NCI-H1694 treated with DMSO at 0.1 percent for 48 hours (cell line): ENCODE data around the gene KAZALD1.
"Not testable (repeated sequence)": the region's sequence is repeated elsewhere in the genome, so short reads cannot be mapped to it uniquely, and the experiment has no call there.

Experiments used
- DNase-seq: peaks from one replicate; lab custom pipeline; 2025; lab: John Stamatoyannopoulos, UW

Gene KAZALD1

DNA sequence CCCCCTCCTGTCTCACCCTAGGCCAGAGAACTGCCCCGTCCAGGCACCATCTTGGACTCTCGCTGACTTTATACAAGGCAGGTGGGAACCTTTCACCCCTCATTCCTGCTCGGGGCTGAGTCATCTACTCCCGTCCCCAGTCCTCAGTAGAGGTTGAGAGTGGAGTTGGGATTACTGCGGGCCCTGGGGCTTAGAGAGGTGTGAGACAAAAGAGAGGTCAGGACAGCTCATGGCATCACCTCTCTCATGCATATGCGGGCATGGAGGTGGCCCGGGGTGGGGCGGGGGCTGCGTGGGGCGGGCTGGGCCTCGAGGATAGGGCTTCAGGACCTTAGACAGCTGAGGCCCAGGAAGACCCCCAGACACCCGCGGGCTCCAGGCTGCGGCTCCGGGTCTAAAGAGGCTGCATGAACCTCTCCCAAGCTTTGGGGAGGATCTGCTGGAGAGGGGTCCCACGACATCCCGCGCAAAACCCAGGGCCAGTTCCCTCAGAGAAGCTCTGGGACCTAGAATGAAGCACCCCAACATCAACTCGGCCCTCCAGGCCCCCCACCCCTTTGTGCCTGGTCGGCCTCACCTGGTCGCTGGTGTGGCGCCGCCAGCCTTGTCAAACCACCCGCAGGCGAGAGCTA is 31.2 kb upstream of the KAZALD1 start:
- DNase-seq = no peak

DNA sequence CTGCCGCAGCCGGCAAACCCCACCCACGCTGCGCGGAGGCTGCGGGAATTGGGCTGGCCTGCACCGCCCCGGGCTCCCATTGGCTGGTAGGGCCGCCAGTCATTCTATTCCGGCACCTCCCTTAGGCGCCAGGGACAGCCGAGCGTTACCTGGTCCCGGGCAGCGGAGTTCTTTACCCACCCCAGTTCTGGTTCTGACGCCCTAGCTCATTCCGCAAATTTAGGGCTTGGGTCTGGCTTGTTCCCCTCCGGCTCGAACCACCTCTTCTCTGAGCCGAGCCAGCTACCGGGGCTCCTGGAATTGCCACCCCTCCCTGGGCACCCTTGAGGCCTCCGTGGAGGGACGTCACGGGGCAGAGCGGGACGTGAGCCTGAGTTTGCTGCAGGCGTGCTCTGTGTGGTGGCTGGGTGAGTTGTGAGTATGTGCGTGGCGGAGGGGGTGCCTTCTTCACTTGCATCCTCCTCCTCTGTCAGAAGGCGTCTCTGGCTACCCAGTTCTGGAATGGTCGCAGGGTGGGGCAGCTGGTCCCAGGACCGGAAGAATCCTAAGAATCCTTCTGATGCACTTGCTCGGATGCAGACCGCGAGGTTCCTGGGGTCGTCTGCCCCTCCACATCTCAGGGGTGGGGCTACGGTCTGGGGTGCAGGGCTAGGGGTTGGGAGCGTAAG is 30.5 kb upstream of the KAZALD1 start, which contains the start of the genes PDZD7 and SFXN3:
PDZD7 (minus strand) TSS at position 2 of the 668 bp plus-strand sequence. CDS start 910 bp downstream, outside the sequence.
SFXN3 (plus strand) TSS at position 107 of the 668 bp plus-strand sequence. CDS start 3,461 bp downstream, outside the sequence.
- peak; percentile 62 for DNase-seq

DNA sequence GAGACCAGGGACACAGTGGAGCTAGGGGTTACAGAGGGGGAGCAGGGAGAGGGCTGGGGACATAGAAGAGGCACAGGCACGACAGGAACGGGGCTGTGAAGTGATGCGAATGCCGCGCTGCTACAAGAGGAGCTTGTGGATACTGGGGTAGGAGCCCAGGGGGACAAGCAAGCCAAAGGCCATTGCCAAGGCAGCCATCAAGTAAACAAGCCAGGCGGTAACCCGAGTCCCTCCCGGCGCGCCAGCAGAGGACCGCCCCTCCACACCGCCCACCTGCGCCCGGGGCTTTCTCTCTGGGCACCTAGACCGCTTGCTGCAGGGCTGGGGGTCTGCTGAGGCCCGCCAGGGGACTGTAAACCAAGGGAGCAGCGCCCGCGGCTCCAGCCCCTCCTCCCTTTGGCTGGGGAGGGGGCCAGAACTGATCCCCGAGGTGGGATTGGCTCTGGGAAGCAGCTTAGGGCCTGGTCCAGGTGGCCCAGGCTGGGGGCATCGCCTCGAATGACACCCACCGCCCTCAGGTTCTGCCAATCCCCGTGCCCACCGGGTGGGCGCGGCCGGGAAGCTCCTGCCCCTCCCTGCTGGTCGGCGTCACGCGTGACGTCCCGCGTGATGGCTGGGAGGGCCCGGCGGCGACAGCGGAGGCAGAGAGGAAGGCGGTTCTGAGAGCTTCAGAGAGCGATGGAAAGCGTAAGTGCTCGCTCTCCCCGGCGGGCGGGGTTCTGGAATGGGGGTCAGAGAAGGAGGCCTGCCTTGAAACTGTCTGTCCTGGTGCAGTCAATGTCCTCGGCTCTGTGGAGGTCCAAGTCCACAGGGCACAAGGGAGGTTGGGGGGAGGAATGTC is 29.8 kb upstream of the KAZALD1 start:
- DNase-seq = peak; percentile 57

DNA sequence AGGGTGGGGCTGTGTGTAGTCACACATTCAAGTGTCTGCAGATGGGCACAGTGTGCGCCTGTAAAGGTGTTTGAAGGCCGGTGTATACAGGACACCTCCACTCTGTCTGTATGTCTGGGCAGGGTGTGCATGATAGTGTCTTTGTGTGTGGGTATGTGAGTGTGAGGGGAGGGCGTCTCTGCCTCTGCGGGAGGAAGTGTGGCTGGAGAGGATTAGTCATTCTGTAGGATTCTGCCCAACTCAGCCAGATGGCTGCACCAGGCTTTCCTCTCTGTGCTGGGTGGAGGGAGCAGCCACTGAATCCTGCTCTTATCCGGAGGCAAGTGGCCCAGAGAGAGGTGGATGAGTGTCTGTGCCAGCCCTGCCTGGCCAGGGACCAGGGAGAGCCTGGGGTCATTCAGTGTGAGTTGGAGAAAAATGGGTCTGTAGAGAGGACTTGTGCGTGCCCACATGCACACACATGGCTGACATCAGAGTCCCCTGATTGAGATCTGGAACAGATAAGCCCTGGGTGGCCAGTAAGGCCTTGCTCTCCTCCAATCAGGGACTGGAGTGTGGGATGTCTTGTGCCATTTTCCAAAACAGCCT is 29.1 kb upstream of the KAZALD1 start:
- DNase-seq = peak; percentile 59

DNA sequence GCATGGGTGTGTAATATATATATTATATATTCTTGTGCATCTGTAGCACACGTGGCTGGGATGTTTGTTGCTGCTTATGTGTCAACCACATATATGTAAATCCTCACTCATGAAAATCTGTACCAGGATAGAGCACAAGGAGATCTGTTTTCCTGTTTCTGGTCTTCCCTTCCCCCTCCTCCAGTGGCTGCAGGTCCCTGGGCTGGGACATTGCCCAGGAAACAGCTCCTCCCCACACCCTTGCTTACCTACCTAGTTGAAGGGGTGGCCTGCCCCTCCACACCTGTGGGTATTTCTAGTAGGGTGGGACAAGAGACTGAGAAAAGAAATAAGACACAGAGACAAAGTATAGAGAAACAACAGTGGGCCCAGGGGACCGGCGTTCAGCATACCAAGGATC is 28.5 kb upstream of the KAZALD1 start:
- DNase-seq = no peak

DNA sequence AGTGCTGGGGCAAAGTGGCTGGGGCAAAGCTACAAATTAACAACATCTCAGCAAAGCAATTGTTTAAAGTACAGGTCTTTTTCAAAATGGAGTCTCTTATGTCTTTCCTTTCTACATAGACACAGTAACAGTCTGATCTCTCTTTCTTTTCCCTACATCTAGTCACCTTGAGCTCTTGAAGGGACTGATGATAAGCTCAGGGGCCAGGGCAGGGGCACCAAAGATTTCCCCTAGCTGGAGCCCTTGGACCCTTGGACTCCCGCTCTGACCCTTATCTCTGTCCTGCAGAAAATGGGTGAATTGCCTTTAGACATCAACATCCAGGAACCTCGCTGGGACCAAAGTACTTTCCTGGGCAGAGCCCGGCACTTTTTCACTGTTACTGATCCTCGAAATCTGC is 27.4 kb upstream of the KAZALD1 start:
- not testable (repeated sequence) for DNase-seq

DNA sequence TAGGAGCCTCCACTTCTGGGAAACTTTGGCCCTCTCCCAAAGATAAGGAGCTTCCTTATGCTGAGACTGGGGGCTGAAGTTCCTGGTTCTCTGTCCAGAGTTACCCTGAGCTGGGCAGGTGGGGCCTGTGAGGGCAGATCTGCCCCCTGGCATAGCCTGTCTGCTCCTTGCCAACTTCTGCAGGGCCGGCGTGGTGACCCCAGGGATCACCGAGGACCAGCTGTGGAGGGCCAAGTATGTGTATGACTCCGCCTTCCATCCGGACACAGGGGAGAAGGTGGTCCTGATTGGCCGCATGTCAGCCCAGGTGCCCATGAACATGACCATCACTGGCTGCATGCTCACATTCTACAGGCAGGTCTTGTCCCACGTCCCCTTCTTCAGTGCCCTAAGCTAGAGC is 26.5 kb upstream of the KAZALD1 start:
- DNase-seq = no peak

DNA sequence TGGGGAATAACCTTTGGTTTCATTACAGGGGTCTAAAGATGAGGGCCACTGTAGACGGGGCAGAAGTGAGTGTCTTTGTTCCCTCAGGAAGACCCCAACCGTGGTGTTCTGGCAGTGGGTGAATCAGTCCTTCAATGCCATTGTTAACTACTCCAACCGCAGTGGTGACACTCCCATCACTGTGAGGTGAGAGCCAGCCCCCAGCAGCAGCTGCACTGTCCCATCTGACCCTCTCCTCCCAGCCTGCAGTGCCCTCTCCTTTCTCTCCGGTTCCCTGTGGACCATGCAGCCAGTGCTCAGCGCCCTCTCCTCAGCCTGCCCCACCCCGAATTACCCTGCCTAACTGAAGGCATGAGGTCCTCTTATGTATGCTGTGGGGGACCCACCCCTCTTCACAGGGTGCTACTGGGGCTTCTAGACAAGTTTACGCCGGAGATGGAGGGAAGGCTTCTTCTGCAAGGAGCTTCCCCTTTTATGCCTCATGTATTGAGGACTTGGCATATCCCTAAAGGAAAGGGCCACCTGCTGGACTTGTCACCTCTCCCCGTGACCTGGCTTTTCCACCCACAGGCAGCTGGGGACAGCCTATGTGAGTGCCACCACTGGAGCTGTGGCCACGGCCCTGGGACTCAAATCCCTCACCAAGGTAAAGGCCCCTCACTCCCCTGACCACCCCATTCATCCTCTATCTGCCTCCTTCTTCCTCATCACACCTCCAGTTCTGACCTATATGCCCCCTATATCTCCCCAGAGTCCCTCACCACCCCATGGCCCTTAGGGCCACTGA is 25.7 kb upstream of the KAZALD1 start:
- DNase-seq = no peak

DNA sequence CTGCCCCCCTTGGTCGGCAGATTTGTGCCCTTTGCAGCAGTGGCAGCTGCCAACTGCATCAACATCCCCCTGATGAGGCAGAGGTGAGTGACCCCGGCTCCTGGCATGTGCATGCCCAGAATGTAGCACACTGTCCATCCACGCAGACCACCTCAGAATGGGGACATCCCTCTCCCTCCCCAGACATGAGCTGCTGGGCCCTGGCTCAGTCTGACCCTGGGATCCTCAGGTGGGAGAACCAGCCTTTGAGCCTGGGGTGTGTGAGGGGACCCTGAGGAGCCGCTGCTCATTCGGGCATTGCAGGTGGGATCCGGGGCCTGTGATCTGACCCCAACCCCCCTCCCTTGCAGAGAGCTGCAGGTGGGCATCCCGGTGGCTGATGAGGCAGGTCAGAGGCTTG is 25.1 kb upstream of the KAZALD1 start:
- no peak for DNase-seq

DNA sequence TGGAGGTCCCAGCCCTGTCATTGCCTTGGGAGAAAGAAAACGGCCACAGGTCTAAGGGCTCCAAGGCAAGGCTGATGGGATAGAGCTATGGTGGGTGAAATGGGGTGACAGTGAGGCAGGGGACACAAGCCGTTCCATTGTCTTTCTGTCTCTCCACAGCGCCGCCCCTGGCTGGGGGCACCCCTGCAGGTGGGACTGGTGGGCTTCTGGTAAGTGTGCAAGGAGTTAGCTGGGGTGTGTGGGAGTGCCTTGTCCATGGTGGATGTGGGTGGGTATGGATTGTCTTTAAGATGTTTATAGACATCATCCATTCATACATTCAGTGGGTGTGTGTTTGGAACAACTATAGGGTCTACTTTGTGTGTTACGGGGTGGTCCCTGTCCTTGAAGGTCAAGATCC is 23.3 kb upstream of the KAZALD1 start:
- DNase-seq = no peak

DNA sequence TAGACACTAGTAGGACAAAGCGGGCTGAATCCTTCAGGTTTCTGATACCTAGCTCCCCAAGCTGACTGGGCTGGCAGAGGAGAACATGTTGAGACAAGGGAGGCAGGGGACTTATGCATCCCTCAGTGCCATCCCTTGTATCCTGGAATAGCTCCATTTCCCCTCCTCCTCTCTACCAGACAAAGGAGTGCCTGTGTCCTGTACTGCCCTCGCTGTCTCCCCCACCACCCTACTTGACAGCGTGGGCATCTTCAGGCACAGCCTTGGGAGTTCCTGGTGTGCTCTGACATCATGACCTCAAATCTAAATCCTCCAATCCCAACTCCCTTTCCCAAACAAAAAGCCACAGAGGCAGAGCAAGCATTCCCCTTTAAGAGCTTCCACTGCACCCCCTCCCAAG is 21.7 kb upstream of the KAZALD1 start:
- DNase-seq = no peak

DNA sequence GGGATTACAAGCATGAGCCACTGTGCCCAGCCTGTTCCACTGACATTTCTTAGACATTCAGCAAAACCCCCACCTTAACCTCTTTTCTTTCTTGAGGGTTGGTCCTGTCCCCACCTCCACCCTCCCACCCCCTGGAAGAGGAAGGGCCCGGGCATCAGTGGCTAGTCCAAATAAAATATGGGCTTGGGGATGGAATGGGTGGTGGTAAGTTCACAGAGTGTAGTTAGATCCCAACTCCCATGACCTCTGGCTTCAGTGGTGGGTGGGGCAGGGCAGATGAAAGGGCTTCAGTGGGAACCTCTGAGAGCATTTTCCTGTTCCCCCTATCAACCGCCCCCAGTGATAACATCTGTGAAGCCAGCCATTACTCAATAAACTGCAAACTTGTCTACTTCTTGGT is 20.9 kb upstream of the KAZALD1 start:
- no peak for DNase-seq

DNA sequence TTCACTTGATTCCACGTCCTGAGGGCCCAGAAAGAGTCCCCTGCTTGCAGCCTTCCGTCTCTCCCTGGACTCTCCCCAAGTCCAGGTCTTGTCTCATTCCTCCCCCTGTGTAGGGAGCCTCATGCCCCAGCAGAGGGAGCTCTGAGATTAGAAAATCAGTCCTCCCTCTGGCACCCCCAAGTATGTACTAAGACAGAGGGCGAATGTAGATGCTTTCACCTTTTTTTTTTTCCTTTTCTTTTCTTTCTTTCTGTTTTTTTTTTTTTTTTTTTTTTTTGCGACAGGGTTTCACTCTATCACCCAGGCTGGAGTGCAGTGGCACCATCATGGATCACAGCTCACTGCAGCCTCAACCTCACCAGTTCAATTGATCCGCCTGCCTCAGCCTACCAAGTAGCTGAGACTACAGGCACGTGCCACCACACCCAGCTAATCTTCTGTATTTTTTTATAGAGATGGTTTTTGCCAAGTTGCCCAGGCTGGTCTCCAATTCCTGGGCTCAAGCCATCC is 20.5 kb upstream of the KAZALD1 start:
- DNase-seq = peak; percentile 51

DNA sequence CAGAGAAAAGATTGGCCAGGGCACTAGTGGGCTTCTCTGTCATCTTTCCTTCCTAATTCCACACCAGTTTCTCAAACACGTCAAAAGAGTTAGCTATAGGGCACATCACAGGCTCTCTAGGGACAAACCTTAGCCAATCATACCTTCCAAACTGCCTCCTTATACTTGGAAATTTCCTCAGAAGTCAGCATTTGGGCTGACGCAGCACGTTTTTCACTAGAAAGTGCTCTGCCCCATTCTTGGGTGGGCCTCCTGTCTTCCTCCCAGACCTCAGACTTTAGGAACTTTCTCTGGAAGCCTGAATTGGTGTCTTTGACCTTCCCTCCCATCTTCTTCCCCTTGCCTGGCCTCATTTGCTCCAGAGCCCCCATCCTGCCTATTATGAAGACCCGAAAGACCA is 19.7 kb upstream of the KAZALD1 start:
- DNase-seq = no peak

DNA sequence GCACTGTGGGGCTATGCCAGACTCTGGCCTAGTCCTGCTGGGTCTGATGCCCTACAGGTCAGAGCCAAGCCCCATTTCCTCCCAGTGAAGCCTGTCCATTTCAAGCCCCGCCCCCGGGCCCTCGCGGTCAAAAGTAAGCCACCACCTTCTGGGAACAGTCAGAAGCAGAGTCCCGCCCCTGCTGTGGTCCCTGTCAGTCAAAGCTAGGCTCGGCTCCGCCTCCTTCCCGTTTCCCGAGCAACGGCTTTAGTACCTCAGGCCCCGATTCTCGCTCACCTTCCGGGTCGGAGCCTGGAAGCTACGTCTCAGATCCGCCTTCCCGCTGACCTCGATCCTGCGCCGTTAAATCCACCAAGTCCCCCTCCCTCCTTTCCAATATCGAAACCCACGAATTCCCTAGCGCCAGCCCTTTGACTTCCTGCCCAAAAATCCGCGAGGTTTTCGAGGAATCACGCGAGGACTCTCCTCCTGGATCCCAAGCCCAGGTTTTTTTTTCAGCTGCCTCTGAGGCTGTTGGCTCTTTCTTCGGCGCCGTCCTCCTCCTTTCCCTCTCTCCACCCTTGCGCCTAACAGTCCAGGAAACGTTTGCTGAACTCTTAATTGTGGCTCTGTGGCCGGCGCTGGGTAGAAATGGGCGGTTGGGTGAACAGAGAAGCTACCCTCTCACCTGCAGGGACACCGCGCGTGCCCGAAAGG is 19.0 kb upstream of the KAZALD1 start:
- DNase-seq = peak; percentile 84

DNA sequence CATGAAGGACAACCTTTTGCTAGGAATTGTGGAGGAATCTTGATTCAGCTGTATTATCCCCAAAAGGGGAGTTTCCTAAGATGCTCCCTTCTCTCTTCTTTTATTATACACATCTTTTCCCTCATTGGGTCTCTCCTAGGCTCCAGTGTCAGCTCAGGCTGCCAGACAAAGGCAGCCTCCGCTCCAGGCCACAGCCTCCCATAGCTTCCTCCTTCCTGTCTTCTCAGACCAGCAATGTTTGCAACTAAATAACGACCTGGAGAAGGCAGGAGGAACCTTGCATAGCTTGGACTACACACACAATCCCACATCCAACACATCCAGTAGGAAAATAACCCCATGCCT is 18.5 kb upstream of the KAZALD1 start:
- no peak for DNase-seq

DNA sequence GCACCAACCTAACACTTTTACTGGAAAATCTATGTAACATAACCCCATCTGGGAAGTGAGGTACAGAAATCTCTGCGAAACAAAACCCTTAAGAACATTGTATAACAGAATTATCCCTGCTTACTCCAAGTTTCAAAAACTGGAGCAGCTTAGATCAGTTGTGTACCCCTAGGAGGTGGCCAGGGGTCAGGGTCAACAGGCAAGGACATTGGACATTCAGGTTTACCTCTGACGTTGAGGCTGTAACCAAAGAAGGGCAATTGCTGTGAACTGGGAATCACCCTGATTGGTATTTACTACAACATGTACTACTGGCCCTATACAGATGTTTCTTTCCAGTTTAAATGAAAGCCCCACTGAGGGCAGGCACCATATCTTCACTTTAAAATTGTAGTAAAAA is 17.7 kb upstream of the KAZALD1 start:
- DNase-seq = no peak

DNA sequence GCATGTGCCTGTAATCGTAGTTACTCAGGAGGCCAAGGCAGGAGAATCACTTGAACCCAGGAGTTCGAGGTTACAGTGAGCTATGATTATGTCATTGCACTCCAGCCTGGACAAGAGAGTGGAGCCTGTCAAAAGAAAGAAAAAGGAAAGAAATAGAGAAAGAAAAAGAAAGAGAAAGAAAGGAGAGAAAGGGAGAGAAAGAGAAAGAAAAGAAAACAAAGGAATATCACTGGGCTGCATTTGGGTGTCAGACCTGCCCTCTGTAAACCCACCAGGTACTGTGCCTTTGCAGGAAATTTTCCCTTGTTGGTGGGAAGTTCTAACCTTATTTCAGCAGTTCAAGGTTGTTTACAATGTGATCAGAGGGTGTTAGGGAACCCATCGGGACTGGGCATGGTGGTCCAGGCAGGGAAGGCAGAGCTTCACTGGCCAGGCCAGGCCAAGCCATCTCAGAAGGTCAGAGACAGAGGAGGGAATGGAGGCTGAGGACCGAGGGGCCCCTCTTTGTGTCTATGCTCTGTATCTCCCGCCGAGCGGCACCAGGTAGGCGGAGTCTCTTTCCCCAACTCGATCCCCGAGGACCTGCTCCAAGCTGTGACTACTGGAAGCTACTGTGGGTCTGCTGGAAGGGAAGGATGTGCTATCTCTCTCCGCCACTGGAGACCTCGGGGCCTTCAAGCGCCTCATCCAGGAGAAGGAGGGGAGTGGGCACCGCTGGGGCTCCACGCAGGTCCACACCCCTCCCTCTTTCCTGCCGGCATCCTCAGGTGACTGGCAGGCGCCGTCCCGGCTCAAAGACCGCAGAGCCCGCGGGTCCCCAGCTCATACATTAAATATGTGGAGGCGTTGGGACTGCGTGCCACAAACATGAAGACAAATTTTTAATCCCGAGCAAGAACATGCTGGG is 15.2 kb upstream of the KAZALD1 start:
- DNase-seq = no peak

DNA sequence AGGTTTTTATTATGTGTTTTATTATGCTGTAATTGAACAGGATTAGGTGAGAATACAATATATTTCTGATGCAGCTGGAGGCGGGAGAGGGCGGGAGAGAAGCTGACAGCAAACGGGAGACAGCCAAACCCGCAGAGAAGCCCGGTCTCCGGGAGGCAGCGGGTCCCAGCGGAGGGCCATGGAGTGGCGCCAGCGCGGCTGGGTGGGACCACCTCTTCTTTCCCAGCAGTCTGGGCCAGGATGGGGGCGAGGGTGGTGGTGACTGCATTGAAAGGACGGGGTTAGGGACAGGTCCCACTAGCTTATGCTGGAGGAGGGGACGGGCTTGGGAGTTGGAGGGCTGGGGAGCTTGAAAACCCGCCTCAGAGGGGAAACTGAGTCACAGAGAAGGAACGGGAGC is 14.5 kb upstream of the KAZALD1 start:
- DNase-seq = no peak
